Activated CD4-positive, alpha-beta T cell treated with anti-CD3 and anti-CD28 coated beads, Interleukin-2, Interleukin-6, amounts not matched to agents 100 ng/mL and 50 ng/mL, durations not matched to agents 16 hours and 8 hours (primary cell): ENCODE results near the gene PGRMC1.
A peak's percentile ranks its signal among the peaks of the same experiment; 100 is the strongest.
"Not testable (repeated sequence)": the region's sequence is repeated elsewhere in the genome, so short reads cannot be mapped to it uniquely, and the experiment has no call there.

Experiments
- DNase-seq: peaks from one replicate; pipeline ENCODE4 v3.0.0-alpha.2; 2020

The PGRMC1 gene

GRCh38 chrX:119235051-119235511 lies 1.0 kb upstream of the PGRMC1 start:
- DNase-seq: no peak

- DNase-seq: peak; percentile 34
Measured at GRCh38 chrX:119236623-119237561, 807 bp downstream of the PGRMC1 start.

- DNase-seq: no peak
Measured at GRCh38 chrX:119237562-119237942, 1.5 kb downstream of the PGRMC1 start.

- peak; percentile 5 for DNase-seq
Measured at GRCh38 chrX:119238557-119238956, 2.5 kb downstream of the PGRMC1 start.

GRCh38 chrX:119240356-119240755 lies 4.3 kb downstream of the PGRMC1 start:
- DNase-seq: no peak

GRCh38 chrX:119247702-119248101 lies 11.6 kb downstream of the PGRMC1 start:
- no peak for DNase-seq

GRCh38 chrX:119249891-119250290 lies 13.8 kb downstream of the PGRMC1 start:
- DNase-seq: no peak

- DNase-seq: no peak
Measured at GRCh38 chrX:119251386-119251785, 15.3 kb downstream of the PGRMC1 start.

GRCh38 chrX:119252716-119253115 lies 16.6 kb downstream of the PGRMC1 start:
- DNase-seq: no peak

- DNase-seq: peak; percentile 30
Measured at GRCh38 chrX:119266364-119266995, 30.4 kb downstream of the PGRMC1 start.

- DNase-seq: not testable (repeated sequence)
Measured at GRCh38 chrX:119267115-119267514, 31.0 kb downstream of the PGRMC1 start.

GRCh38 chrX:119272882-119273419 lies 36.9 kb downstream of the PGRMC1 start:
- DNase-seq: no peak

GRCh38 chrX:119273420-119274192 lies 37.5 kb downstream of the PGRMC1 start:
- peak; percentile 73 for DNase-seq

GRCh38 chrX:119282347-119282746 lies 46.3 kb downstream of the PGRMC1 start:
- DNase-seq: not testable (repeated sequence)

GRCh38 chrX:119288890-119289393 lies 52.9 kb downstream of the PGRMC1 start:
- no peak for DNase-seq

GRCh38 chrX:119290476-119290875 lies 54.4 kb downstream of the PGRMC1 start:
- no peak for DNase-seq

- not testable (repeated sequence) for DNase-seq
Measured at GRCh38 chrX:119291246-119291645, 55.2 kb downstream of the PGRMC1 start.

GRCh38 chrX:119292445-119292844 lies 56.4 kb downstream of the PGRMC1 start:
- no peak for DNase-seq
